GM21390 (cell line): ENCODE results near the gene HOXB3.

Experiments
- ATAC-seq: cut with Tn5 transposase; IDR thresholded peaks from one replicate; pipeline ENCODE4 v1.9.1; 2021; ENCODE audit not compliant: unreplicated experiment

Gene HOXB3

DNA sequence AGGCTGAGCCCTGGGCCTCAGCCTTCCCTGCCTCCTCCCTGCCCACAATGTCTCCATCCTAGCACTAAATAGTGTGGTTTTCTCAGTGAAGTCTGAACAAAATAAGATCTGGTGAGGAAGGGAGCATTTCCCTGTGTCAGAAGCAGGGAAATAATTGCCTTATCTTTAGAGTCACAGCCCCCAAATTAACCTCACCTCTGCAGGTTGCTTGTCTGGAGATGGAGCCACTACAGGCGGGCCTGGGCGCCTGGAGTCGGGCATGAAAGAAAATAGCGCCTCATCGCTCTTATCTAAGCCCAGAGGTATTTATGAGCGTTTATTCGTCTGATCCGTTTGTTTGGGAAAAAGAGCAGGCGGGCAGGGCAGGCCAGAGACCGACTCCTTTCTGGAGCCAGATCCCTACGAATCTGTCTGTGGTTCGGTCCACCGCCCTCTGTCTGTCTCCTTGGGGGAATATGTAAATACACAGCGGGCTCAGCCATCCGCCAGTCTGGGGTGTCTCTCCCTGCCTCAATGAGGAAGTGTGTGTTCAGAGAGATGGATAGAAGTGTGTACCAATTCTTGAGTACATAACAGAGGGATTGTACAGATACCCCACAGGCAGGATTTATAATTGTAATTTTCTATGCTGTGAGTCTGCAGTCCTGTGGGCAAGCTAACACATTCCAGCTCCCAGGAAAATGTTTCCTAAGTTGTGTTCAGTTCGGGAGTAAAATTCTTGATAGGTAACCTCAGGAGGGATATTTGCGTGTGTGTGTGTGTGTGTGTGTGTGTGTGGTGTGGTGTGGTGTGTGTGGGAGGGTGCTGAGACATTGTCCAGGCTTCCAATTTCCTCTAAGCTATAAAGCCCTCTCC, 10.4 kb upstream of the HOXB3 start:
- ATAC-seq, result no peak

DNA sequence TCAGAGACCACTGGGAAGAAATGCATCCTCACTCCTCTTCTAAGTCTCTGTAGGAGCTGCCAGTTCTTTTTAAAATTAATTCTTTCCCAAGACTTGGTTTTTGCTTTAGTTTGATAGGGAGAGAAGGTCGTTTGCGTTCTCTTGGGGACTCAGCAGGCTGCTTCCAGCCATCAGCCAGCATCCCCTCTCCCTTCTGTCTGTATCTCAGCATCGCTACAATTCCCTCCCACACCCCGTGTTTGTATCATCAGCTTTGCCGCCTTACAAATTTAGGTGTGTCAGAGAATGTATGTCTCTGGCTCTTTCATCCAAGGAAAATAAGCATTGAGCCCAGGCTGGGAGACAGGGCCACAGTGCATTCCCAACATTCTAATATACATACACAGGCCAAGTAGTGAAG, 9.3 kb upstream of the HOXB3 start:
- ATAC-seq, result no peak

DNA sequence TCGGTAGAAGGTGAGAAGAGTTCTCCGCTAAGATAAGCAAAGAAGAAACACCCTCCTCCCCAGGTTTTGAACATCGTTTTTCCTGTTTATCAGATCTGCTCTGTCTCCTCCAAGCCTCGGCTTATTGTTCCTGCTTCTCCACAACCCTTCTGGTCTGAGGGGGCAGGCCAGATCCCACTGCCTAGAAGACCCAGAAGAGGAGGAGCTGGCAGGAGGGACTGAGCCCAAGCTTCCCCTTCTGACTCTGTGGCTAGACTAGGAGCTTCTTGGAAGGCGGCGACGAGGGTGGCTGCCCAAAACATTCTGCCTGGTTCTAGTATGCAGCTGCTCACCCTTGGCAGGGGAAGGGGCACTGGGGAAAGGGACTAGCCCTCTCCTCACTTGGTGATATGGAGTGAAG, 8.7 kb upstream of the HOXB3 start:
- no peak for ATAC-seq

DNA sequence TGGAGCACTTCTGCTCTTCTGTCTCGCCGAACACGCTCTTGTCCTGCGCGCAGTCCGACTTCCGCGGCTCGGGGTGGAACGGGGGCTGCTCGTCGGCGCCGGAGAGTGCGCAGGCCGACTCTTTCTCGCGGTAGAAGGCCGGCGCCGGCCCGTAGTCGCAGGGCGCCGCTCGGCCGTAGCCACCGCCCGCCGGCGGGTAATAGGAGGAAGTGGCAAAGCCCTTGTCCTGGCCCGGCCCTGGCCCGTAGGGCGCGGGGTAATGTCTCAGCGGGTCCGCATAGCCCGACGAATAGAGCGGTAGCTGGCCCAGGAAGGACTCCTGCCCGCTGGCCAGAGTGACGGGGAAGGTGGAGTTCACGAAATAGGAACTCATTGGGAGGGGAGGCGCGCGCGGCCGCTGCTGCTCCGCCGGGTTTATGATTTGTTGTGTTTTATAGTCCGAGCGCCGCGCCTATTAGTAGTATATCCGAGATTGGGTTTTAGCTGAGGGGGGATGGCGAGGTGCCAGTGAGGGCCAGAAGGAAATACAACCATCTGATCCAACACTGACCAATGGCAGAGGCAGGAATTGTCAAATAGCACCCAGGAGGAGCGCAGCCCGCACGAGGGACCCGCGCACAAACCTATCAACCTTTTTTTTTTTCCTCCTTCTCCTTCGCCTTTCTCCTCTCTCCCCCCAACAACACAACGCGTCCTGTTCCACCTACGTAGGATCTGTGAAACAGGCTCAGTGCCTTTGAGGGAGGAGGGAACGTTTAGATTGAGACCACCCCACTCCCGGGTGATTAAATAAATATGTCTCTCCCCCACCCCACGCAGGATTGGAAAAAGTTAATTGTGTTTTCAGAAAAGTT, 8.0 kb upstream of the HOXB3 start:
- no peak for ATAC-seq

DNA sequence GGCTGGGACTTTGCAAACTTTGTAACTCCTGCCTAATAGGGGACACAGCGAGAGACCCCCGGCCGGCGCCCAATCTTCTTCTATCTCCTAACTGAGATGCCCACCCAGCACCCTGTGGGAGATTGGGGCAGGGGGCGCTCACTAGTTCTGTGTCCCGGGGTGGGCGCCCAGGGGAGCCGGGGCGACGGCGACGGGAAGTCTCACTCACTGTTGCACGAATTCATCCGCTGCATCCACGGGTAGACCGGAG, 7.4 kb upstream of the HOXB3 start:
- no peak for ATAC-seq

DNA sequence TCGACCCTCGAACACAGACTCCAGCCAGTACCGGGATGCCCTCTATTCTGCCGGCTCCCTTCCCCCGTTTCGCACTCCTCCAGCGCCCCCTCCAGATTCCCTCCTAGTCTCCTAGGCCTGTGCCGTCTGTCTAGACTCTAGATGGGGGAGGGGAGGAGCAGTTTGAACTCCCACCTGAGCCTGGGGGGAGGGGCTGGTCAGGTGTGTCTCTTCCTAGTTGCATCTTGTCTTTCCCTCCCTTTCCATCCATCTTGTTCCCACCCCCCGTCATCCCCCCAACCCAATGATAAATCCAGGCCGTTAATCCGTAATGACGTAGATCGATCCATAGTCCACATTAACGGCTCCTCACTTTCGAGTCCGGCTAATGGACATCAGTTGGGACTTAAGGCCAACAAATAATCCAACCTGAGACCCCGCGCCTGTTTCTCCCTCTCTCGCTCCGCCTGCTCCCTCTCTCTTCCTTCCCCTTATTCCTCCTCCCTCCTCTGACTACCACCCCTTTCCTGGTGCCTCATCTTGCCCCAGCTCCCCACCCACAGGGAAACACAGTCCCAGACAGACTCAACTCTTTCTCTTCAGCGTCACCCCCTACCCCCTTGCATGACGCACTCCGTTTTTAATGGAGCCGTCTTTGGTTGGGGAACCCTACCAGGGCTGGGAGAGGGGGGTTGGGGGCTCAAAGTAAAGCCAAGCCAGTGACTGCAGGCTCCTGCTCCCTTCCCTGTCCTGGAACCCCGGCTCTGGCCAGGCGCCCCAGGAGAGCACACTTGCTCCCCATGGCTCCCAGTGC, 6.9 kb upstream of the HOXB3 start:
- no peak for ATAC-seq

DNA sequence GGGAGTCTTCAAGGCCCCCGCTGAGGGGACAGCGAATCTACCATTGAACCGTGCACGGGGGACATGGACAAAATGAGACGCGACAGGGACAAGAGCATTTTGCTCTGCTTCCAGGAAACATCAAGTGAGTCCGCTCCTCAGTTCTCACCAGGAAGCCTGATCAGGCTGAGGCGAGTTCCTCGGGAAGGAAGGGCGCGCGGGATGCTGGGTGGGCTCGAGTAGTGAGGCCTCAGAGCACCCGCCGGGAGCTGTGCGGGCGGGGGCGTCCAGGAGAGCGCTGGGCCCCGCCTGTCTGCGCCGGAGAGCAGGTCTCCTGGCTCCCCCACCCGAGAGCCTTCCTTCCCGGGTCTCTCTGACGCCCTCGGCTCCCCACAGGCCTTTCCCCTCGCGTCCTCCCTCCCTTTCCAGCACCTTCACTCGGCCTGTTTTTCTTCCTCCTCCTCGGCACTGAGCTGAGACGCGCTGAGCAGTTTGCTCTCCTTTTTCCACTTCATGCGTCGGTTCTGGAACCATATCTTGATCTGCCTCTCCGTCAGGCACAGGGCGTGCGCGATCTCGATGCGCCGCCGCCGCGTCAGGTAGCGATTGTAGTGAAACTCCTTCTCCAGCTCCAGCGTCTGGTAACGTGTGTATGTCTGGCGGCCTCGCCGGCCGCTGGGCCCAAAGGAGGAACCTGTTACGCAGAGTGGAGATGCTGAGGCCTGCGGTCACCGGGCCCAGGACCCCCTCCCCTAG, 6.1 kb upstream of the HOXB3 start:
- ATAC-seq, result no peak

DNA sequence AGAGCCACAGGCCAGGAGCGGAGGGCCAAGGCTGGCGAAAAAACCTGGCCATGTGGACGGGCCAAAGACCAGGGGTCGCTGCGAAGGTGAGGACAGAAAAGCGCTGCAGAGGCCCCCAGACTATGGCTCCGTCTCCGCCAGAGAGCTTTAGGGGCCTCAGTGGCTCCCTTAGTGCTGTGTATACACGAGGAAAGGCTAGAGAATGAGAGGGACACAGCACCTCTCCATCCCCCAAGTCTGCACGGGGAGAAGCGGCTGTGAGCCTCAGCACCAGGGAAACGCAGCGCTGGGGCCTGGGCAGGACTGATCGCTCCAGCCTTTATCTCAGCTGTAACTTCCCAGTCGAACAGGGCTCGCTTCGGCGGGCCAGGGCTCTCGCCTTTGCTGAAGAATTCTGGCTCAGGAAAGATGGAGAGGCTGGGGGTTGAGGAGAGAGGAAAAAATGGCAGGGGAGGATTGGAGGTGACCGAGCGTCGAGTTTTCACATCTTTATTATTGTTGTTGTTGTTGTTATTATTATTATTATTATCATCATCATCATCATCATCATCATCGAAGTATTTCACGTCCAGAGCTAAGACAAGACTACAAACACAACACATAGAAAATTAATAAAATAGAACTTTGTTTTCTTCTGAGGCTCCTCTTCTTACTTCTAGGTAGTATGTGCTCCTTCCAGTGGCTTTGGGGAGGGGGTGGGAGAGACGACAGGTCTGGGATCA, 5.4 kb upstream of the HOXB3 start:
- ATAC-seq, result no peak

DNA sequence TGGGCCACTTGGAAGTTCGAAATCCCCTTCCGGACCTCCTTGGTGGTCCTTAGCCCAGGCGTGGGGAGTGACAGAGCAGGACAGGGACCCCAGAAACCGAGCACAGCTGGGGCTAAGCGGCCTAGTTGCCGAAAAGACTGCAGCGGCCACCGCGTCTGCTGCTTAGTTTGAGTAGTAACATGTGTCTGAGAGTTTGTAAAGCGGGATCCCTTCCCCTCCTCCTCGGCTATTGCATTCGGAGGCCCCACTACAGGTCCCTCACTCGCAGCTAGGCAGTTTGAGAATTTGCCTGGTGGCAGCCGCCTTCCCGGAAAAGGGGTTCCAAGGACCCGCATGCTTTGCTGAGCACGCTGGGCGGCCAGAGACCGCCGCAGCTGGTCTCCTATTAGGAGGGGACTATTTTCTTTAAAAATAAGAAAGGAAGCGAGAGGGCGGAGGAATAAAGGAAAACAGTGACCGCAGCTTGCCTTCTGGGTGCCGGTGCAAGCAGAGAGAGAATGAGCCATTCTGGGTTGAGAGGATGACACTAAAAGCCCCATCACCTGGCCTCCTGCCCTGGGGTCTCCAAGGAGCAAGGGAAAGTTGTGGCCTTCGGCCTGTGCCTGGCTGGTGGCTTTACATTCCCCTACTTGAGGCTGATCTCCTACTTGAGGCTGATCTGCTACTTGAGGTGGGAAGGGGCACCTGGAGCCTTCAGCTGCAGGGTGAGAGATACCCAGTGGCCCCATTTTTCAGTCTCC, 4.7 kb upstream of the HOXB3 start:
- no peak for ATAC-seq

DNA sequence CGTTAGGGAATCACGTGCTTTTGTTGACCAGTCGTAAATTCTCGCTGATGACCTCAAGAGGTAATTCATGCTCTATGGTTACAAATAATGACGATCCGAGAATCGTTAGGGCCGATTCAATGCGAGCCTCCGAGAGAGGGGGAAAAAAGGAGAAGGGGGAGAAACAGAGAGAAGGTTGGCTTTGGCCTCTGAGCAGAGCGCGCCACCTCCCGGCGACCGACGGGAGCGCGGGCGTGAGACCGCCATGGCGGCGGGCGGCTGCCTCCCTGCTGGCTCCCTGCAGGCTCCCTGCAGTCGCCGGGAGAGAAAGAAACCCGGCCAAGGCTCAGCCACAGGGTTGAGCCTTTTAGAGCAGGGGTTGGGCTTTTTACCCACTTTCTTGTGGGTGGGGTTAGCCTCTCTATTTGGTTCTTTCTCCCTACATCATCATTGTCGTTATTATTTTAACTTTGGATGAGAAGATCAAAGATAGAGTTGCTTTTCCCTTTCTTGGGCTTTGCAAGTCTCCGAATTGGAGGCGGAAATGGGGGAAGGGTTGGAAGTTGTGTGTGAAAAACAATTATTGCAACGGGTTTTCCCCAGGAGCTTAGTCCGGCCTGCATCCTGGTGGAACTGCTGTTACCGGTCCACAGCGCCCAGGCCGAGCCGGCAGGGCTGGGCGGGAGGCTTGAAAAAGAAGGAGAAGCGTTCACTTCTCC, 3.9 kb upstream of the HOXB3 start:
- no peak for ATAC-seq

DNA sequence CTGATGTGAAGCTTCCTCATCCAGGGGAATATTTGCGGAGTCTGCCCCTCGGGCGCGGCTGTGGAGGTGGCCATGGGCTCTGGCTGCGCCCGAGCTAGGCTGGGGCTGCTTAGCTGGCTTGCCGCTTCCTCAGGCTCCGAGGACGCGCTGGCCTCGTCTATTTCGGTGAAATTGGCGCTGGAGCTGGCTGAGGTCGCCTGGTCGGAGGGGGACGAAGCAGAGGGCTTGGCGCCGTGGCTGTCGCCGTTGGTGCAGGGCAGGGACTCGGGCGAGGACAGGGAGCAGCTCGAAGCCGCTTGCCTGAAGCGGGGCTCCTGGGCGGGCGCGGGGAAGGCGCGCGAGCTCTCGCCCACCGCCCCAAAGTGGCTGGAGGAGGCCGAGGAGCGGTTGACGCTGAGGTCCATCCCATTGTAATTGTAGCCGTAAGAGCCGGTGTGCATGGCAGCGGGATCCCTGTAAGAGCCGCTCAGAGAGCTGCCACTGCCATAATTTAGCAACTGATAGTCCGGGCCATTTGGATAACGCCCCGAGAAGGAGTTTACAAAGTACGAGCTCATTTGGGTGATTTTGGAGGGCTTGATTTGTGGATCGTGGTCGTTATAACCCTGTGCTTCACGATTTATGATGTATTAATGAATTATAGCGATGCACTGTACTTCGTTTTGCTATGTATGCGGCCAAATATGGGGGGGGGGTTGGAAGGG, 3.2 kb upstream of the HOXB3 start, which contains the start of gene HOXB5:
Gene HOXB5 (minus strand): TSS at position 654 of the 704 bp plus-strand sequence. CDS start 97 bp downstream, at position 557.
- no peak for ATAC-seq

DNA sequence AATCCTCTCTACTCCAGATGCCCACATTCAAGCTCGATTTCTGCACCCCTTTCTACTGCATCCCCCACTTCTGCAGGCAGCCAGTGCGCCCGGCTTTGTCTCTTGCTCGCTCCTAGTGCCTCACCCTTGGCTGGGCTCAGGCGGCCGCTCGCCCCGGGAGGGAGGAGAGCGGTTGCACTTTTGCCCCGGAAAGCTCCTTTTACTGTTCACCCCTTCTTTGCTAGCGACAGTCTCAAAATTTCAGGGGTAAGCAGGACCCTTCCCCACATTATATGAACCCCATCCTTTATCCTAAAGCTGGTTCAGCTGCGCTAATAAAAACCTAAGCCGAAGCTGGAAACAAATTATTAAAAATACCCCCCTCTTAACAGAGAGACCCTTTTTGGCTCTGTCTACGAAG, 2.5 kb upstream of the HOXB3 start:
- no peak for ATAC-seq

DNA sequence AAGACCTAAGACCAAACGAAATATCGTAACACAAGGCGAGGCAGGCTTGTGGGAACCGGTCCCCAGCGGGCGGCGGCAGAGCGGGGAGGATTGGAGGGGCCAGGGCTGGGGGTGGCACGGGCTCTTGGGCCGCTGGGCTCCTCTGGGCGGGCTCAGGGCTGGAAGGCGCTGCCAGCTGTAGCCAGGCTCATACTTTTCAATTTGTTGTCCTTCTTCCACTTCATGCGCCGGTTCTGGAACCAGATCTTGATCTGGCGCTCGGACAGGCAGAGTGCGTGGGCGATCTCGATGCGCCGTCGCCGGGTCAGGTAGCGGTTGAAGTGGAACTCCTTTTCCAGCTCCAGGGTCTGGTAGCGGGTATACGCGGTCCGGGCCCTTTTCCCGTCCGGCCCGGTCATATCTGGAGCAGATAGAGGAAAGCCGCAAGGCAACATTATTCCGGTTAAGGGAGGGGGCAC, 2.0 kb upstream of the HOXB3 start:
- no peak for ATAC-seq

DNA sequence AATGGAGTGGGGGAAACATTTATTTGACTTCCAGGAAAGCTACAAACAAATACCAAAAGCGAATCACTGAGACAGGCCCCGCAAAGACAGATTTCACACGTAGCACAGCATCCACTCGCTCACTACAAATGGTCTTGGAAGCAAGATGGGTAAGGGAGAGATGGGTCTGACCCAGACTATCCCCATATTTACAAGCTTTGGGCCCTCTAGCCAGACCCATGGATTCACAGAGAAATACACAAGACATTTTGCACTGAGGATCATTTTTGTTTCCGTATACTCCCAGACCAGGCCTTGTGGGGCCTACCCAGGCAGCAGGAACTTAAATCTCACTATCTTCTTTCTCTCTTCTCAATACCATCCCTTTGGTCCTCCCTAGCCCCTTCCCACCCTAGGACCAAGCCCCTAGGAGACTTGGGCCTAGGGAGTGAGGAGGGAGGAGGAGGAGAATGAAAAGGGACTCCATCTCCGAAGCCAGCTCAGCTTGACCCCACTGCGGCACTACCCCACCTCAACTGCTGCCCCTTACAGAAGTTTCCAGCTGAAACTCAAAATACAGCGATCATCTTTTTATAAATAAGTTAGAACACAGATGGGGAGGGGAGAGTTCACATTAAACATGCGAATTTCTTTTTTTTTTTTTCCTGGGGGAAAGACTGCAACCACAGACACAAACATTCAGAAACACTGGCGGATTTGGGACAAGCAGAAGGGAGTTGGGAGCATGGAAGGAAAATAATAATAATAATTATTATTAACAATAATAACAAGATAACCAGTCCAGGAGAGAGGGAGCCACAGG, 1.4 kb upstream of the HOXB3 start:
- ATAC-seq, result no peak

DNA sequence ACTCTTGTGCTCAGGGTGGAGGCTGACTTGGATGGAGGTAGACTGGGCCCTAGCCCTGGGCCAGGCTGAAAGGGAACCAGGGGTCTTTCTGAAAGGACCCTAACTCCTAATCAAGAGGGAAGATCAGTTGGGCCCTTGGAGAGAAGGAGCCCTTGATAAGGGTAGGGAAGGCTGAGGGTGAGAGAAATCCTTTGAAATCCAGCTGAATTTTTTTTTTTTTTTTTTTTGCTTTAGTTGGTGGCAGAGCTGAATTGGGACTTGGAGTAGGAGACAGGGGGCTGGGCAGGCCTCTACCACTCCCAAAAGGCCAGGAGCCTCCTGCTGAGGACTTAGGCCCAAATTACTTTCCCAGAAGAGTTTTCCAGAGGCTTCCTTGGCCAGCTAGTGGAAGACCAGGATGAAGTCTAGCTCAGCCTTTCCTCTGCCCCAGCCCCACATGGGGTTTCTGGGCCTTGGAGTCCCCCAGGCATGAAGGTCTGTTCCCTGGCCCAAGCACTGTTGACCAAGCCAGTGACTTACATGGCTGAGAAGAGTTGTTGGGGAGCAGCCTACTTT, 643 bp upstream of the HOXB3 start:
- ATAC-seq, result no peak

DNA sequence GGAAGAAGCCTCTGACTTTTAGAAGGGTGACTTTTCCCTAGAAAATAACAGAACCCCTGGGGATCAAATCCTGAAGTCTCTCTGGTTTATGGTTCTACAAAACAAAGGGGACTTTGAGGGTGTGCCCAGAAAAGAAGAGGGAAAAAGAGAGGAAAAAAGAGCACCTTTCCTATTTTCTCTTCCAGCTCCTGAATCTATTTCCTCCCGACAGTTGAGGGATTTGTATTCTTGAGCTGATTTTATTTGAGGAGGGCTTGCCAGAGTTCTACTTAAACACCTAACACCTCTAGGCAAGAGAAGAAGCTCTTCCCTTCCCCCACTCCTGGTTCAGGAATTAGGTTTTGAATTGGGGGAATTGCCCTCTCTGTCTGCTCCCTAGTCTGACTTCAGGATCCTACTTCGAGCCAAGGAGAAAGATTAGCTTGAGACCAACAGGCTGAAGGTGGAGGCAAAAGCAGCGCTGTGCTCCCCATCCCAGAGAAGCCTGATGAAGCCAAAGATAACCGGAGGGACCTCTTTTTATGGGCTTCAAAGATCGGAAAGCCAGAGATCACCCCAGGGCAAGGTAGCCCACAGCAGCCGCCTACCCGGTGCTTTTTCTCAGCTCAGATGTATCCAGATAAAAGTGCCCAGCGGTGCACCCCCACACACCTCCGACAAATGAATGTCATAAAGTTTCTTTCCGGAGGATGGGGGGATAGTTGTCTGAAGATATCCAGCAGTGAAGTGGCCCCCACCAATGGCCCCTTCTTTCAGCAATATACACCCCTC, 796 bp downstream of the HOXB3 start:
- no peak for ATAC-seq
